Nucleus accumbens (tissue), 56 donors: Measurements from ENCODE around the gene CTSC.
"Not testable (repeated sequence)": the region's sequence is repeated elsewhere in the genome, so short reads cannot be mapped to it uniquely, and the experiment has no call there.

ENCODE experiments used
- DNase-seq, 56 donors: peaks; one replicate each; lab custom pipeline; 2025; lab: John Stamatoyannopoulos, UW

CTSC gene

DNA sequence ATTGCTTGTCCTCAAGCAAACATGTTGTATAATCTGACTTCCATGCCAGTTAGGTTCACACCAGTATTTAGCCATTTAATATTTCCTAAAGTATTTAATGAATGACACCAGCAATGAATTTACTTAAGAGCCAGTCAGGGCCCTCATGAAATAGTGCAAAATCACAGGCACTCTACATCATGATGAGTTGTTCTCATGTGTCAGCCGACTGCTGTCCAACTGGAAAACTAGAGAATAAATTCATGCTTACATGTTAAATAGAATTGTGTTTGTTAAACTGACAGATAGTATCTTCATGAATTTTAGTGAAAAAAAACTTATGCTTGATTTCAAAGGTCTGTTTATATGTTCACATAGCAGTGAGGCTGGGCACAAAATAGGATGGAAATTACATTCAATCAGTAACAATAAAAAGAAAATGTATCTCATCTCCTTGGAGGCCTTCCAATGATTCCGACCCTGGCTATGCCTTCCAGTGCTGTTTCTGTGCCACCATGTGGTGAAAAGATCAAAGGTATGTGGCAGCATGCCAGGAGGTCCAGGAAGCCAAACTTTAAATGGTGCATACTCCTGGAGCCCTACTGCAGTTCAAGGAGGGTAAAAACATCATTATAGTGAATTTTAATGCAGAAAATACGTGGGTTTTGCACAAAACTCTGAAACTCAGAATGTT lies 45.2 kb downstream of the CTSC start:
- peak in 2 of 56 donors; percentile 0 to 5 for DNase-seq

DNA sequence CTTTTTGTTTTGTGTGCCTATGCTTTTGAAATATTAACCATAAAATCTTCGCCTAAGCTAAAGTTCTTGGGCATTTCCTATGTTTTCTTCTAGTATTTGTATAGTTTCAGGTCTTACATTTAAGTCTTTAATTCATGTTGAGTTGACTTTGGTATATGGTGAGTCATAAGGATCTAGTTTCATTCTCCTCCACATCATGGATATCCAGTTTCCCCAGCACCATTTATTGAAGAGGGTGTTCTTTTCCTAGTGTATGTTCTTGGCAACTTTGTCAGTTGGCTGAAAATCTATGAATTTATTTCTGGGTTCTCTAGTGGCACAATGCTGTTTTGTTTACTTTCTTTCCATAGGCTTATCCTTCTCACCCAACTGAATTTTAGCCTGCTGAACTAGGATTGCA lies 49.0 kb downstream of the CTSC start:
- no peak for DNase-seq

DNA sequence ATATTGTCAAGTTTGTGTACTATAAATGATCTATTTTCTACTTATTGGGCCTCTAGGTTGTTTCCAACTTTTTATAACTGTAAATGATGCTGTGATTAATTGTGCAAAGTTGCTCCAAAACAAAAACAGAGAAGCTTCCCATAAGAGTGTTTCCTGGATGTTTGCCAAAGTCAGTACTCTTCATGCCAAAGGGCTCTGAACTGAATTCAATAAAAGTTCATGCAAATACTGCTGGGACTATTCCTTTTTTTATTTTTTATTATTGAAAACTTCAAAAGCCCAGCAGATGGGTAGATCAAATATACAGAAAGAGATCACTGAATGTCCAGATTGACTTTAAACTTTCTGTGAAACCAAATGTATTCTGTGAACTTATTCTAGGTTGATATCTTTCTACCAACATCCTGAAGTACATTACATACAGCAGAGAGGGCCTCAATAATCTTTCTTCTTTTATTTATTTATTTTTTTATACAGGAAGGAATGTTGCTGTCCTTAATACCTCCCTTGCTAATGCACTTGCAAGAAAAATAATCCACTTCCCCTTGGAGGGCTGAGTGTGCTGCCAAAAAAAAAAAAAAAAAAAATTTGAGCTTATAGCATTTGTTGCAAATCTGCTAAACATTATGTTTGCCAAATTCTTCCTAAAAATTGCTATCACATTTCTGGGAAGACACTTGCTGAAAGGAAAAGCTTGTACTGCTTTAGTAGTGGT lies 53.0 kb downstream of the CTSC start:
- DNase-seq, result no peak

DNA sequence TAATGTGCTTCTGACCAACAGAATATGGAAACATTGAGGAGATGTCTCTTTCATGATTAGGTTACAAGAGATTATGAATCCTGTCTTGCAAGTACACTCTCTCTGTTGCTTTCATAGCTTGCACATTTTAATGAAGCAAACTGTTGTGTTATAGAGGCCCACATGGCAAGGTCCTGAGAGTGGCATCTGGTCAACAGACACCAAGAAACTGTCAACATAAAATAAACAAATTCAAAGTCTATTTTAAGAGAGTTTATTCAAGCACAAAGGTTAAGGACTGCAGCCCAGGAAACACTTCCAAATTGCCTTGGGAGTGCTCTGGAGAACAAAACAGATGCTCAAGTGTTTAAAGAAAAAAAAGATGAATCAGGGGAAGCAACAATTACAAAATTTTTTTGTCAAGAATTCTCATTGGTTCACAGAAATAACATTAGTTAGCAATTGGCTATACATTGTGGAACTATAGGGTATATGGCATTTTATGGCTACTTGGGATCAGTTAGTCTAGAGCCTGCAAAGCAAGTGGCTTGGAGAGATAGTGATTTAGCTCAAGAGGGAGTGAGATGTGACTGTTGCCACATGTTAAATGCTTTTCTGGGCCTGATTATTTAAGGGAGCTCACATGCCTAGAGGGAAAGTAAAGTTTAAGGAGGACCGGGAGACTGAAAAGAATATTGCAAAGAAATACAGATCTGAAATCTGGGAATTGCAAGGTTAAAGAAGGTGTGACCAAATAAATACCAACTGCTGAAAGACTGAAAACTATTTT lies 54.6 kb downstream of the CTSC start:
- no peak for DNase-seq

DNA sequence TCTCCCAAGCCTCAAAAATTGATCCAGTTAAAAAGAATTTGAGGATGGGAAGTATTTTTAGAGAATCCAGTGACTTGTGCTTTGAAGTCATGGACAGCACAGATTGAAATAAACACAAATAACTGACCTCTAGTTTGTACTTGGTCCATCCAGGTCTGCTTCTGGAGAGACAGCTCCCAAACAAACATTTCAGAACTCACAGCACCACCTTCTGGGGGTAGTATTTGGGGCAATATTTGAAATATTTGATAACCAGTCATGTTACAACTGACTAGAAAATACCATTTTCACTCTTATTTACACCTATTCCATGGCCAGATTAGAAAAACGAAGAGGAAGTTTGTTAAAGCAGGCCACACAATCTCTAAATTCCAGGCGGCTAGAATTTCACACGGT lies 56.2 kb downstream of the CTSC start:
- DNase-seq, result no peak

DNA sequence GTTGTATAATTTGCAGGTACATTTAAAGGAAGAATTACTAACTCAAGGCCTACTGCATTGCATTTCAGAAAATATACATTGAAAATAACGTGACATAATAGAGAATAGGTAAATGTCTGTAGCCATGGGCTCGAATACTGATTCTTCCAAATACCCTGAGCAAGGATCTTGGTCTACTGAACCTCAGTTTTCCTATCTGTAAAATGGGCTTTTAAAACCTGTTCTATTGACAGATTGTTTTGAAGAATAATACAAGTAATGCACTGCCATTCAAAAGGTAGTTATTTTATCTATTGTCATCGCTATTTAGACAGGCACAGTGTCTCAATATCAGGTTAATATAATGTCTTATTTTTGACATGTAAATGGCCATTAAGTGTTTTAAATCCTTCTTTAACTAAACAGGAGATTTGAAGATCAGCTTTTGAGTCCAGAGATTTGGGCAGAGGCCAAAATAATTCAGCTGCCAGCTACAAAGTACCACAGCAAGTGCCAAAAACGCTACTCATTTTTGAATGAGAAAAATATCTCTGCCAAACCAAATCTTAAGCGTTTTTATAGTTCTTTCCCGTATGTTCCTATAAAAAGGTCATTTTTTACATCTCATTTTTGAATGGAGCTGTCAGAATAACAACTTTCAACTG lies 56.7 kb downstream of the CTSC start:
- peak in 1 of 56 donors; percentile 26 for DNase-seq

DNA sequence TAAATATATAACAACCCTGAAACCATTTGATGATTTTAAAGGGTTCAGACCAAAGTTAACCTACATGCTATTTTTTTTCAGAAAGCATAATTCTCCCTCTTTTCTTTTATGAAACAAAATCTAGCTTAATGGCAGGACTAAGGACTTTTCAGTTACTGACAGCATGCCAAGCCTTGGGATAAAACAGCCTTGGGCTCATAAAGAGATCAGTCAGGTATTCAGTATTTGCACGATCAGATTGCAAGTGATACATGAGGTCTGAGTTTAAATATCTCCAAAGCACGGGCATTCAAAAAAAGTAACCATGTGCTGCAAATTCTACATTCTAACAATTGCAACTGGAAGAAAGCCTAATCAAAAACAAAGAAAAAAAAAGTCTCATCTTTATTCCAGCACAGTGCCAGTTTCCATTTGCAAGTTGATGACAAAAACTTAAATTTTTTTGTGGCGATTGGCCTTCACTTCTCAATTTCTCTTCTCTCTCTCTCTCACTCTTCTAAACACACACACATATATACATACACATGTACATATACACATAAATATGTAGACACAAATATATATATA lies 60.1 kb downstream of the CTSC start:
- DNase-seq, result no peak

DNA sequence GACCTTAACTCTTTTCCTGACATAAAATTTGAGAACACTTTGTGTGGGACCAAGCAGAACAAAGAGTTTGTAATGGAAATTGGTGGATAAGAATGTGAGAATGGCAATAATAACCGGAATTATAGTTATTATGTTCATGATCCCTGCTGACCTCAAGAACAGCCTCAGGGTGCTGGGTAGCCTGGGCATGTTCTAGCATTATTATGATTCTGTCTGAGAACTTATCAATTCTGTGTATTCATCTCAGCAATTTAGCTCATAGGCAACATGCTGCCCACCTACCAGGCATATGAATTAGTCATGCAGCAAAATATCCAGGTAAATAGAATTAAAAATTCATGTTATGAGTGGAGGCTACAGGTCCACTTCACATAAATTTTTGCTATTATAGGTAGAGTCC lies 61.9 kb downstream of the CTSC start:
- no peak for DNase-seq

DNA sequence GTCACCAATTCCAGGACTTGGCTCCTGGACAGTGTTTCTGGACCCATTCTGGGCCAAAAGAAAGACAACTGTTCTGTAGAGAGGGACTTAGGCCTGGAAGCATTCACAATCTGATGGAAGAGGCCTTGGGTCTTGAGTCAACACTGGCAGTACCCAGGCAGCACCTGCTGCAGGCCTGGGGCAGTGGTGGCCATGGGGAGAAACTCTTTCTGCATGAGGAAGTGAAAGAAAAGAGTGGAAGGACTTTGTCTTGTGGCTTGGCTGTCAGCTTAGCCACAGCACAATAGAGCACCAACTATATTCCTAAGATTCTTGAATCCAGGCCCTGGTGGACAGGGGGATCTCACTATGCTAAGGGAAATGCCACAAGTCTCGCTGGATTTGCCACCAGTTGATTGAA lies 70.6 kb downstream of the CTSC start:
- peak in 1 of 56 donors; percentile 0 for DNase-seq

DNA sequence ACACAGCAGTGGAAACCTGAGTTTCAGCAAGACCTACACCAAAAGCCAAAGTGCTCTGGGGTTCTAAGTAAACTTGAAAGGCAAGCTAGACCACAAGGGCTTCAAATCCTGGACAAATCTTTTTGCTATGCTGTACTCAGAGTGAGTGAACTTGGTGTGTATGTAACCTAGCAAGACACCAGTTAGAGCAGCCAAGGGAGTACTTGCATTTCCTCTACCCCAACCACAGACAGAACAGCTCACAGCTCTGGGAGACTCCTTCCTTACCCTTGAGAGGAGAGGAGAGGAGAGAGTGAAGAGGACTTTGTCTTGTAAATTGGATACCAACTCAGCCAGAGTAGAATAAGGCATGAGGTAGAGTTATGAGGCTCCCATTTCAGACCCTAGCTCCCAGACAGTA lies 71.4 kb downstream of the CTSC start:
- no peak for DNase-seq

DNA sequence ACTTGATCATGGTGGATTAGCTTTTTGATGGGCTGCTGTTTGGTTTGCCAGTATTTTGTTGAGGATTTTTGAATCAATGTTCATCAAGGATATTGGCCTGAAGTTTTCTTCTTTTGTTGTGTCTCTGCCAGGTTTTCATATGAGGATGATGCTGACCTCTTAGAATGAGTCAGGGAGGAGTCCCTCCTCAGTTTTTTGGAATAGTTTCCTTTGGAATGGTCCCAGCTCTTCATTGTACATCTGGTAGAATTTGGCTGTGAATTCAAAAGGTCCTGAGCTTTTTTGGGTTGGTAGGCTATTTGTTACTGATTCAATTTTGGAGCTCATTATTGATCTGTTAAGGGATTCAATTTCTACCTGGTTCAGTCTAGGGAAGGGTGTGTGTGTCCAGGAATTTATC lies 78.1 kb downstream of the CTSC start:
- no peak for DNase-seq

DNA sequence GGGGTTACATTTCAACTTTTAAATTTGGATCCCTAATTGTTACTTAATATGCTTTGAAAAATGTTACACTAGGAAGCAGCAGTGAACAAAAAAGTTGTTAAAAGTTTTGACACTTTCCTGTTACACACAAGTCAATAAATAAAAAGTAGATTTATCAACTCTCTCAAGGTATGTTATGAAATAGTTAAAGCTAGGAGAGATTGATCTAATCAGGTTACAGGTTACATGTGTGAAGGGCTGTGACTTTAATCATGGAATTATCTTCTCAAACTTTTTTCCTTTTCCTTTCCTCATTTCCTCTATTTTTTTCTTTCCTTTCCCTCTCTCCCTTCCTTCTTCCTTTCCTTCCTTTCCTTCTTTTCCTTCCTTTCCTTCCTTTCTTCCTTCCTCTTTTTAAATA lies 85.3 kb downstream of the CTSC start:
- no peak for DNase-seq

DNA sequence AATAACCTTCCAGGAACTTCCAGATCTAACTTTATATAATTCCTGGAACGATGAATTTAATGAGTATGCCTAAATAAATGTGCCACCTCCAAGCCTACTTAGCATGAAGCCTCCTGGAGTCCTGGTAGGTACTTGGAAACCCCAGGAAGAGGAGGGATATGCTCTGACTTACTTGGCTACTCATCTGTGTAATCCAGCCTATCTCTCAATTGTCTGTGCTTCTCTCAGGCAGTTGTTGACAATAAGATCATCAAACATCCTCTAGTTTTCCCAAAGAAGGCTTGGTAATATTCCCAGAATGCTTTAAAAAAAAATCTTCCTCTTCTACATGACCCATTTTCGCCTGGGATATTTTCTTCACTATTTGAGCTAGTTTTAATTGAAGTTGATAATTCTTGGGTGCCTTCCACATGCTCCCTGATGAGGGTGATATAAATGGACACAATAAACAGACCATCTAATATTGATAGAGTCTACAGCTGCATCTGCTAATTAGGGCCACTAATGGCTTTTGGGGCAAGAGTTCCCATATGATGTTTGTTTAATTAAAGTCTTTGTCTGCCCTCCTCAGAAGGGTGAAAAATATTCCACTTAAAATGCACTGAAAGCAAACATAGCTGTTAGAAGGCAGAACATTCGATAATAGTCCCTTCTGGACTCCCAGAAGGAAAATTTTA lies 86.8 kb downstream of the CTSC start:
- DNase-seq, result no peak

DNA sequence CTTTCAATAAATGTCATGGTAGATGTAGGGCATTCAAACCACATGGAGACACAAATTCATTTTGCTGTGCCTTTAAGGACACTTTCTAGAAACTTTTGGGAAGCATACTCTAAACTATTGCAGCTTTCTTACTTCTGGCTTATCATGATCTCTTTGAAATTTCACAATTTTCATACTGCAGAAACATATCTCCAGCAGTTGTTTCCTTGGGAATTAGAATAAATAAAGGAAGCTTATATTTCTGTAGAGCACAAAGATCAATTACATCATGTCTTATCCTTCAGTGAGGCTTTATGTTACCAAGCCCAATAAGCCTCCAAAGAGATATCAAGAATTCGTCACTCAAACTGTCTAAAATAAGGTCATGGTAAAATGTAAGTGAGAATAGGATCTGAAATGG lies 87.8 kb downstream of the CTSC start:
- DNase-seq, result no peak

DNA sequence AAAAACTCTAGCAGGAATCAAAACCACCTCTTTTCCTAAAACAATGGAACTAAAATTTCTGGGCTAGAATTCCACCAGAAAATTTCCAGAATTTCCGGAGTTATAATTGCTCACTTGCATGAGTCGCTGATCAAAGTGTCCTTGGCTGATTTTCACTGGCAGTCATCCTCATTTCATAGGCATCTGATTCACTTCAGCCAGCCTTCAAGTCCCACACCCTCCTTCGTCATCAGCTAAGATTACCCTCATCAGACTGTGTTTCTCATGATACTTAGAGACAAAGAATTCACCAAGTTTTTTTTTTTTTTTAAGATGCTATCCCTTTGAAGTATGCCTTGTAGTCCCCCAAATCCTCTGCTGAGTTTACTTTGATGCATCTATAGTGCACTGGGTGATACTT lies 90.8 kb downstream of the CTSC start:
- no peak for DNase-seq

DNA sequence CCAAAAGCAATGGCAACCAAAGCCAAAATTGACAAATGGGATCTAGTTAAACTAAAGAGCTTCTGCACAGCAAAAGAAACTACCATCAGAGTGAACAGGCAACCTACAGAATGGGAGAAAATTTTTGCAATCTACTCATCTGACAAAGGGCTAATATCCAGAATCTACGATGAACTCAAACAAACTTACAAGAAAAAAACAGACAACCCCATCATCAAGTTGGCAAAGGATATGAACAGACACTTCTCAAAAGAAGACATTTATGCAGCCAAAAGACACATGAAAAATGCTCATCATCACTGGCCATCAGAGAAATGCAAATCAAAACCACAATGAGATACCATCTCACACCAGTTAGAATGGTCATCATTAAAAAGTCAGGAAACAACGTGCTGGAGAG lies 92.0 kb downstream of the CTSC start:
- not testable (repeated sequence) for DNase-seq
